Natural killer cell (primary cell): ENCODE measurements around the gene ESF1. TPM values are rescaled to one million over a fixed set of nuclear protein-coding genes. Genes with fewer than 3 reads are reported as not detected.

Experiments used
- ATAC-seq, 3 donors: fragments of 150-1000 bp in 2 of 3; fragments of 200-7000 bp in 1 of 3; cut with Tn5 transposase; 1 replicate in 1 of 3; 2 replicates in 2 of 3; pipeline ENCODE4 v1.10.0; 2021; ENCODE audit warnings: mild to moderate bottlenecking in 2 of 3, moderate library complexity in 2 of 3
- DNase-seq, 2 donors: peaks; one replicate each; pipeline versions ENCODE4 v3.0.0 to v3.0.0-alpha.2; 2013 to 2021; ENCODE audit warnings: mixed read lengths in 1 of 2
- H3K27ac ChIP-seq: one replicate; pipeline ENCODE4 v1.5.1; 2013; ENCODE audit warnings: mild to moderate bottlenecking, low read length
- H3K27me3 ChIP-seq: one replicate; pipeline ENCODE4 v1.6.1; 2013; ENCODE audit warnings: low read length; ENCODE audit not compliant: control insufficient read depth, insufficient read depth
- H3K36me3 ChIP-seq: one replicate; pipeline ENCODE4 v1.6.1; 2013; ENCODE audit warnings: low read length; ENCODE audit not compliant: control insufficient read depth, insufficient read depth
- H3K4me1 ChIP-seq: one replicate; pipeline ENCODE4 v1.6.1; 2013; ENCODE audit warnings: low read length; ENCODE audit not compliant: control insufficient read depth, insufficient read depth
- H3K4me3 ChIP-seq: one replicate; pipeline ENCODE4 v1.5.1; 2013; ENCODE audit warnings: low read length
- H3K9me3 ChIP-seq: one replicate; pipeline ENCODE4 v1.6.1; 2013; ENCODE audit warnings: low read length; ENCODE audit not compliant: control insufficient read depth, insufficient read depth
- H3K27ac Mint-ChIP-seq, 2 donors: one replicate each; pipeline ENCODE4 v1.8.0; 2022; ENCODE audit warnings: mild to moderate bottlenecking in 2 of 2, mixed read lengths in 2 of 2, moderate library complexity in 1 of 2
- H3K27me3 Mint-ChIP-seq, 2 donors: one replicate each; pipeline ENCODE4 v1.8.0; 2022; ENCODE audit warnings: low read depth in 2 of 2, mixed read lengths in 2 of 2
- H3K36me3 Mint-ChIP-seq: one replicate; pipeline ENCODE4 v1.8.0; 2022; ENCODE audit warnings: mixed read lengths
- H3K4me1 Mint-ChIP-seq, 2 donors: one replicate each; pipeline ENCODE4 v1.8.0; 2022; ENCODE audit warnings: mixed read lengths in 2 of 2
- H3K4me3 Mint-ChIP-seq: one replicate; pipeline ENCODE4 v1.8.0; 2022; ENCODE audit warnings: mild to moderate bottlenecking, moderate library complexity, mixed read lengths
- H3K9me3 Mint-ChIP-seq, 2 donors: one replicate each; pipeline ENCODE4 v1.8.0; 2022; ENCODE audit warnings: mixed read lengths in 2 of 2
- WGBS: methylation state at CpG from one replicate; pipeline ENCODE4 v1.1.7; 2013; ENCODE audit warnings: missing lambda C conversion rate; ENCODE audit not compliant: insufficient coverage; 5-methylcytosine and 5-hydroxymethylcytosine counted together
- intact Hi-C: fragments of 100-400 bp; cut with micrococcal nuclease; formaldehyde crosslinking; loops from one replicate; pipeline ENCODE4 v1.14.2; 2022
- total RNA-seq, 4 donors: library from RNA; stranded (reverse); fragments of 120-200 nt in 1 of 4; gene quantifications; one replicate each; pipeline versions ENCODE4 v1.2.3 to v1.2.4, GENCODE V29; 2013 to 2022
- TF ChIP-seq, protein P1 (sequence below): fragments of 200-600 bp; IDR thresholded peaks from one replicate; pipeline ENCODE4 v1.8.0; 2022; ENCODE audit warnings: antibody characterized with exemption

The ESF1 gene
- total RNA-seq, 3 donors from 2014 or later (not counting 1 experiment from before 2014, with no cell fraction given), result 8.4 to 11.1 (median 10.0) TPM

DNA sequence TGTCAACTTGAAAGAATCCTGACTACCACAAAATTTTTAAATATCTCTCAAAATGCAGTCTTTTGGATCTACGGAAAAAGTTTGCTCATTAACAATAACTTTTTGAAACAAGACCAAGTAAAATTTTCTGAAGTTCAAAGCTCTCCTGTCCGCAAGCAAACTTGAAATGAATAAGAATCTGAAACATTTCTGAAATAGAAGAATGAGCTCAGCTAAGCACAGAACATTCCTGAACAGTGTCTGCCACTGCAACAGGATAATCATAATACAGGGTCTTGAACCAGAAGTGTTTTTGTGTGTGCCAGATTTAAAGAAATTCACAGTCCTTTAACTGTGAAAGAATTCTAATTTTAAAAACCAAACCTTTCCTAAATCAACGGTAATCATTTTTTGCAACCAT, 96.9 kb downstream of the ESF1 start:
- 85% methylated on average over 3 of the region's 3 CpGs for WGBS
- Histone ChIP-seq H3K4me1 (peaks cover 4% of the 10 kb centered on the region), H3K4me3 (no peak overlapping the region), H3K9me3 (no peaks in the 10 kb centered on the region), H3K36me3 (no peaks in the 10 kb centered on the region), H3K27ac (no peak overlapping the region), H3K27me3 (no peaks in the 10 kb centered on the region)
- peaks cover 0 to 2% of the 10 kb centered on the region in 2 donors for H3K9me3 Mint-ChIP-seq
- H3K36me3 Mint-ChIP-seq, result no peaks in the 10 kb centered on the region
- H3K4me3 Mint-ChIP-seq, result no peak overlapping the region
- H3K4me1 Mint-ChIP-seq, result peaks cover 0 to 8% of the 10 kb centered on the region in 2 donors
- DNase-seq (no peak), ATAC-seq (no peak)
- TF ChIP-seq, protein P1, sequence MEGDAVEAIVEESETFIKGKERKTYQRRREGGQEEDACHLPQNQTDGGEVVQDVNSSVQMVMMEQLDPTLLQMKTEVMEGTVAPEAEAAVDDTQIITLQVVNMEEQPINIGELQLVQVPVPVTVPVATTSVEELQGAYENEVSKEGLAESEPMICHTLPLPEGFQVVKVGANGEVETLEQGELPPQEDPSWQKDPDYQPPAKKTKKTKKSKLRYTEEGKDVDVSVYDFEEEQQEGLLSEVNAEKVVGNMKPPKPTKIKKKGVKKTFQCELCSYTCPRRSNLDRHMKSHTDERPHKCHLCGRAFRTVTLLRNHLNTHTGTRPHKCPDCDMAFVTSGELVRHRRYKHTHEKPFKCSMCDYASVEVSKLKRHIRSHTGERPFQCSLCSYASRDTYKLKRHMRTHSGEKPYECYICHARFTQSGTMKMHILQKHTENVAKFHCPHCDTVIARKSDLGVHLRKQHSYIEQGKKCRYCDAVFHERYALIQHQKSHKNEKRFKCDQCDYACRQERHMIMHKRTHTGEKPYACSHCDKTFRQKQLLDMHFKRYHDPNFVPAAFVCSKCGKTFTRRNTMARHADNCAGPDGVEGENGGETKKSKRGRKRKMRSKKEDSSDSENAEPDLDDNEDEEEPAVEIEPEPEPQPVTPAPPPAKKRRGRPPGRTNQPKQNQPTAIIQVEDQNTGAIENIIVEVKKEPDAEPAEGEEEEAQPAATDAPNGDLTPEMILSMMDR, result no peak
- H3K27me3 Mint-ChIP-seq, result peaks cover 11 to 15% of the 10 kb centered on the region in 2 donors
- intact Hi-C loops, result no loop called here
- H3K27ac Mint-ChIP-seq, result no peak overlapping the region

DNA sequence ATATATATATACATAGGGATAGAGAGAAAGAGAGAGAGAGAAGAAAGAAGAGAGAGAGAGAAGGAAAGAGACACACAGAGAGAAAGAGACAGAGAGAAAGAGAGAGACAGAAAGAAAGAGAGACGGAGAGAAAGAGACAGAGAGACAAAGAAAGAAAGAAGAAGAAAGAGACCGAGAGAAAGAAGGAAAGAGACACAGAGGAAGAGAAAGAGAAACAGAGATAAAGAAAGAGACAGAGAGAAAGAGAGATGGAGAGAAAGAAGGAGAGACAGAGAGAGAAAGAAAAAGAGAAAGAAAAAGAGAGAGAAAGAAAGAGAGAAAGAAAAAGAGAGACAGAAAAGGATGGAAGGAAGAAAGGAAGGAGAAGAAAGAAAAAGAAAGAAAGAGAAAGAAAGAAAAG, 99.1 kb downstream of the ESF1 start:
- H3K27me3 Mint-ChIP-seq, result peaks cover 8 to 15% of the 10 kb centered on the region in 2 donors
- Histone ChIP-seq H3K27me3 (no peaks in the 10 kb centered on the region), H3K27ac (no peak overlapping the region), H3K9me3 (no peaks in the 10 kb centered on the region), H3K36me3 (no peaks in the 10 kb centered on the region), H3K4me1 (peaks cover 4% of the 10 kb centered on the region), H3K4me3 (no peak overlapping the region)
- no peaks in the 10 kb centered on the region for H3K9me3 Mint-ChIP-seq
- ATAC-seq (no peak), DNase-seq (no peak)
- no peak overlapping the region for H3K27ac Mint-ChIP-seq
- H3K4me3 Mint-ChIP-seq, result no peak overlapping the region
- H3K4me1 Mint-ChIP-seq, result peaks cover 0 to 8% of the 10 kb centered on the region in 2 donors
- intact Hi-C loops, result no loop called here
- WGBS, result 89% methylated on average over 2 of the region's 2 CpGs
- TF ChIP-seq, protein P1, result peak; percentile 25
- no peaks in the 10 kb centered on the region for H3K36me3 Mint-ChIP-seq

DNA sequence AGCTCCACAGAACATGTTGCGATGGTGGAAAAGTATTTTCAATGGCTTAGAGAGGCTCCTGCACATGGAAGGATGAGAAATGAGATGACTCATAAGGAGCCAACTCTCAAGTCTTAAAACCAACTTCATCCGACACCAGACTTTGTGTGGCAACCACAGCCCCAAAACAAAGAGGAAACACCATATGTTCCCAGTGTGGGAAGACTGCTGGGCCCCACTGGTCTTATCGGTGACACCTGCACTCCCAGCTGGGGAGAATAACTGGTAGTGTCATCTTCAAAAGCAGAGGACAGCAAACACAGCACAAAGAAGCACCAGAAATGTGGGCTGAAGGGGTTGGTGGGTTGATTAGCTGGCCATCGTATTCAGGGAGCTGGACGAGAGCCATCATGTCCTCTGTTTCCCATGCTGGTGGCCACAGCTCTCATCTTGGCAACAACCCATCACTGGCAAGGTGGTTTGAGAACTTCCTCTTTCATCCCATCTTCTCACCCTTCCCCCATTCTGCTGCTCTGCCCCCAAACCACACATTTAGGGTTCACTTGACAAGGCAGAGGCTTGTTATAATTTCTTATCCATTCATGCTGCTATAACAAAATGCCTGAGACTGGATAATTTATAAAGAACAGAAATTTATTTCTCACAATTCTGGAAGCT, 100.0 kb downstream of the ESF1 start:
- Histone ChIP-seq H3K27ac (no peak overlapping the region), H3K4me3 (no peak overlapping the region), H3K36me3 (no peaks in the 10 kb centered on the region), H3K27me3 (no peaks in the 10 kb centered on the region), H3K9me3 (peaks cover 3% of the 10 kb centered on the region), H3K4me1 (peaks cover 4% of the 10 kb centered on the region)
- H3K9me3 Mint-ChIP-seq, result no peaks in the 10 kb centered on the region
- H3K27me3 Mint-ChIP-seq, result peaks cover 8 to 15% of the 10 kb centered on the region in 2 donors
- DNase-seq, result no peak
- H3K36me3 Mint-ChIP-seq, result no peaks in the 10 kb centered on the region
- ATAC-seq, result no peak
- H3K4me1 Mint-ChIP-seq, result peaks cover 0 to 8% of the 10 kb centered on the region in 2 donors
- no peak overlapping the region for H3K4me3 Mint-ChIP-seq
- intact Hi-C loops, result no loop called here
- WGBS, result 5% methylated on average over 4 of the region's 5 CpGs
- TF ChIP-seq, protein P1, result no peak
- no peak overlapping the region for H3K27ac Mint-ChIP-seq

DNA sequence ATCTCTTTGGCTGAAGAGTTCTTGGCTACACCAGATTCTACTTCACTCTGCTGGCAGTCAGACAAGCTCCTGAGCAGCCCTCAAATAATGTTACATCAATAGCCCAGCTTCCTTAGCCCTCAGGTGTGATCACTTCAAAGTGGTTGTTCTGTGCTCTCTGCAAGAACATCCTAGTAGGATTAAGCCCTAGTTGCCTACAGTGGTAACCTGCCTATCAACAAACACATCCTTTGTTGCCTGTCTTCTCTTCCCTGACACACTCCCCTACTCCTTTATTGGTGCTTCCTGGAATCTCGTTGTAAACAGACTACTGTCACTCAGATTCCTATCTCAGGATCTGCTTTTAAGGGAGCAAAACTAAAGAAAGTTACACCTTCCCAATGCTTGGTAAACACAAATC, 100.9 kb downstream of the ESF1 start:
- Mint-ChIP-seq H3K27me3 (peaks cover 8 to 15% of the 10 kb centered on the region in 2 donors), H3K36me3 (no peaks in the 10 kb centered on the region), H3K27ac (no peak overlapping the region), H3K4me1 (peaks cover 0 to 8% of the 10 kb centered on the region in 2 donors), H3K4me3 (no peak overlapping the region), H3K9me3 (no peaks in the 10 kb centered on the region)
- DNase-seq (no peak), ATAC-seq (no peak)
- Histone ChIP-seq H3K27ac (no peak overlapping the region), H3K9me3 (peaks cover 3% of the 10 kb centered on the region), H3K27me3 (no peaks in the 10 kb centered on the region), H3K4me1 (peaks cover 4% of the 10 kb centered on the region), H3K36me3 (no peaks in the 10 kb centered on the region), H3K4me3 (no peak overlapping the region)
- TF ChIP-seq, protein P1, result no peak
- intact Hi-C loops, result no loop called here
- 12% methylated on average over 1 of the region's 1 CpG for WGBS
